ENCODE results near the gene ECT2L. TPM values are rescaled to one million over a fixed set of nuclear protein-coding genes. Genes with fewer than 3 reads are reported as not detected.

The ECT2L gene
- total and polyA plus RNA-seq, 2 of the 13 experiments (the other 11 are each of a cell fraction or from before 2014, with no cell fraction given), result 0.12 TPM; not detected in 1

GRCh38 chr6:138863321-138863720, 67.4 kb downstream of the ECT2L start (continued):
- TF ChIP-seq PRDM4 (CRISPR knock-in tag; IDR thresholded peaks at IDR 0.05; ENCODE audit: borderline replicate concordance) (no peak), ZNF350 (CRISPR knock-in tag; IDR thresholded peaks at IDR 0.05; ENCODE audit: borderline replicate concordance, low read depth) (no peak), NFAT5 (CRISPR knock-in tag; IDR thresholded peaks at IDR 0.05) (no peak), ATRX (CRISPR knock-in tag; IDR thresholded peaks at IDR 0.05; ENCODE audit: borderline replicate concordance) (no peak), THAP9 (CRISPR knock-in tag; IDR thresholded peaks at IDR 0.05; ENCODE audit: borderline replicate concordance) (no peak), SMAD9 (CRISPR knock-in tag; IDR thresholded peaks at IDR 0.05) (no peak)
